A549 treated with CORT108297 at 1 μM for 4 hours (cell line): ENCODE results near the gene CHST8. TPM values are rescaled to one million over a fixed set of nuclear protein-coding genes. Genes with fewer than 3 reads are reported as not detected.

ENCODE experiments used
- total RNA-seq: library from RNA; stranded (reverse); fragments of 200-300 nt; extraction: Qiagen RNA extraction; gene quantifications from 5 replicates; pipeline ENCODE4 v1.2.3, GENCODE V29; 2022

CHST8 gene
- 0.06 to 0.24 TPM (median 0.24 TPM) in 4 of 5 replicates, not detected in the other for total RNA-seq

DNA sequence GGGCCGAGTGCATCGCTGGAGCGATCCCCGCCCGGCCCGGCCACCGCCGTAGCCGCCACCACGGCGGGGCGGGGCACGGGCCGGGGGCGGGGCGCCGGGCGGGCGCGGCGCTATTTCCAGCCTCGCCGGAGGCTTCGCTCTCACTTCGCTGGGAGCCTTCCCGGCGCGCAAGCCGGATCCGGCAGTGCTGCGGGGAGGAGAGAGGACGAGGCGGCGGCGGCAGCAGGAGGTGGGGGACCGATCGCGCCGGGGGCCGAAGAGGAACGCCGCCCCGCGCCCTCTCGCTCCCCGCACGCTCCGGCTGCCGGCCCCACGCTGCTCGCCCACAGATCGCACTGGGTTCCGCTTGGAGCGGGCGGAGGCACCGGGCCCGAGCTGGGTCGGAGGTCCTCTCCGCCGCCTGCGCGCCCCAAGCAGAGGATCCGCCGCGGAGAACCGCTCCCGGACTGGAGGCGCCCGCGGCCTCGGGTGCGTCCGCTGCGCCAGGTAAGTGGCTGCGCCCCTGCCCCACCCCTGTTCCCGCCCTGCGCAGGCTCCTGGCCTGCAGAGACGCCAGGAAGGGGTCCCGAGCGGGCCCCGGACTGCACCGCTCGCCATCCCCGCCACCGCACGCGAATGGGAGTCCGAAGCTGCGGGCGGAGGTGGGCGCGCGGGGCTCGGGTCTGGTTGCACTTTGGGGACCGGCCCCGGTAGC, at the start of gene CHST8:
Gene CHST8 (plus strand): TSS at position 143 of the 694 bp plus-strand sequence. CDS start 67,309 bp downstream, outside the sequence.

GRCh38 chr19:33796164-33796875, 174.6 kb downstream of the CHST8 start, which contains the start of gene KCTD15:
TSS of gene KCTD15 (plus strand) at chr19:33796870. CDS start at chr19:33800455, 3,585 bp downstream.

Other genes starting within 250 kb of the CHST8 start
- gene CEBPG, start 248.2 kb upstream of the CHST8 start, total RNA-seq, result 35.5 to 40.6 TPM (median 39.4 TPM) in 5 replicates
- gene PEPD, start 100.2 kb upstream of the CHST8 start, total RNA-seq, result 101 to 127 TPM (median 123 TPM) in 5 replicates
- gene KCTD15, start 174.9 kb downstream of the CHST8 start, total RNA-seq, result 41.7 to 74.7 TPM (median 65.7 TPM) in 5 replicates